GM10248 (cell line): Measurements from ENCODE around the gene RASSF7.

ENCODE experiments used
- CTCF ChIA-PET: fragments of 300-600 bp; sonication (Branson Sonifier 250); formaldehyde crosslinking; extraction: SDS; loops from one replicate; lab custom pipeline; 2021; ENCODE audit warnings: antibody characterized with exemption; lab: Yijun Ruan, JAX
- POLR2A ChIA-PET: fragments of 350-650 bp; sonication (Branson Sonifier 250); formaldehyde crosslinking; extraction: SDS; loops from one replicate; lab custom pipeline; 2020; ENCODE audit warnings: antibody characterized with exemption; lab: Yijun Ruan, JAX
- DNase-seq: peaks from one replicate; pipeline ENCODE4 v3.0.0; 2012; ENCODE audit errors: extremely low spot score
- CTCF ChIP-seq: IDR thresholded peaks from 2 replicates; pipeline ENCODE4 v1.5.1; 2012; ENCODE audit warnings: mild to moderate bottlenecking, low read depth; ENCODE audit errors: extremely low read depth, missing control alignments, control extremely low read depth

Gene RASSF7

GRCh38 chr11:597166-597725 is 36.5 kb downstream of the RASSF7 start:
- no peak for DNase-seq
- no peak for TF ChIP-seq CTCF
- CTCF ChIA-PET: no interaction called here
- POLR2A ChIA-PET: no interaction called here

- DNase-seq: no peak
- CTCF ChIA-PET: no interaction called here
- POLR2A ChIA-PET: no interaction called here
- TF ChIP-seq CTCF: no peak
Observed at GRCh38 chr11:598005-598680, 37.4 kb downstream of the RASSF7 start.

GRCh38 chr11:601573-602245 is 40.9 kb downstream of the RASSF7 start:
- ChIA-PET POLR2A (no interaction called here), CTCF (no interaction called here)

GRCh38 chr11:603154-603553 is 42.4 kb downstream of the RASSF7 start:
- TF ChIP-seq CTCF: no peak
- POLR2A ChIA-PET: no interaction called here
- no peak for DNase-seq
- CTCF ChIA-PET: no interaction called here

More at GRCh38 chr11:601573-602245, 40.9 kb downstream of the RASSF7 start:
- DNase-seq: no peak
- no peak for TF ChIP-seq CTCF

GRCh38 chr11:605286-606129 is 44.7 kb downstream of the RASSF7 start:
- no peak for DNase-seq
- ChIA-PET POLR2A (no interaction called here), CTCF (no interaction called here)
- TF ChIP-seq CTCF: no peak

- no peak for DNase-seq
- ChIA-PET POLR2A (no interaction called here), CTCF (interaction anchor here (0.6 to 1.0 kb wide), 2 partner anchors 31 to 116 kb away, joined by 3 read pairs; no protein-coding TSS in a partner anchor)
- TF ChIP-seq CTCF: no peak
Observed at GRCh38 chr11:606245-606644, 45.5 kb downstream of the RASSF7 start.
